Fibroblast of upper back skin (primary cell): Measurements from ENCODE around the gene RCAN1.

ENCODE experiments used
- DNase-seq: peaks from one replicate; pipeline ENCODE4 v3.0.0-alpha.2; 2013

RCAN1 gene

DNA sequence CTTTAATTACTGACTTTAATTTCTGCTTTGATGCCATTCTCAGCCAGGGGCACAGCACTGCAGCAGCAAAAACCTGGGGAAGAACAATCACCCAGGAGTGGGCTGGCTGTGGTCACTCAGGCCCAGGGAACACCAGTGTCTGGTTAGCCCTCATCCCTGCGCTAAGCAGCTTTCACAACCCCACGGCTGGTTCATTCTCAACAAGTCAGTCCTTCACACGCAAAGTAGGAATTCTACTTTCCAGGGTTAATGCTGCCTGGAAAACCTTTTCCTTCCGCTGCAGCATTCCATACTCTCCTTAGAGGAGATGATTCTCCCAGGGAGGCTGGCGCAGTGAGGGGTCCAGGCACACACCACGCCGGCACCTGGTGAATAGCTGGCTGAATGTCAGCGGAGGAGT lies 78.6 kb downstream of the RCAN1 start:
- peak; percentile 72 for DNase-seq

DNA sequence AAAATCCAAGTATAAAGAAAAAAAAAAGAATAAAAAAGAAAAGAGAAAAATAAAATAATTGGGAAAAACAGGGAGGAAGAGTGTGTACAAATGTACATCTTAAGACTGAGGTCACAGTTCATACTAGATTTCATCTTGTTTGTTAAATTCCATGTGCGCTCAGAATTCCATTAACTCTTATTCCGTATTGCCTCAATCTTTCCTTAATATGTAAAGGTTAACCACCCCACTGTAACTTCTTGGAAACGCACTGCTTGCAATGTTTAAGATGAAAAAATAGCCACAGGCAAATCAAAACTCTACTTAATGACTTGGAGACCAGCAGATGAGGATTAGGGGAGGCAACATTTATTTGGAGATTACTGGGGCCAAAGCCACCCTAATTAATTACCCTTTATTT lies 79.0 kb downstream of the RCAN1 start:
- DNase-seq = no peak

DNA sequence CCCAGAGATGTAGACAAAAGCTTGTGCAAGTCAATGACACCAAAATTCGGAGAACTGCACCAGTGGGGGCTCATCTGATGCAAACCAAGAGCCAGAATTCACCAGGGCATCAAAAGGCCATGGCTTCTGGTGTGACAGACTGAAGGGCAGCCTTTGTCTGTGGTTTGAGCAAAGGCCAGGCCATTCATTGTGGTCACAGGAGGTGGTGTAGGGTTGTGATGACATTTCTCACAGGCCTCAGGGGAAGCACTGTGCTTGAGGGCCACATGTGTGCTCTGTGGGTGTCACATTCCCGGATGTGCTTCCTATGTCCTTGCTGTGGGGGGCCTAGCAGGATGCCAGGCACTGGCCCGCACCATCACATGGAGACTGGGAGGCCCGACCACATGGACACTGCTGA lies 80.4 kb downstream of the RCAN1 start:
- DNase-seq = peak; percentile 87

DNA sequence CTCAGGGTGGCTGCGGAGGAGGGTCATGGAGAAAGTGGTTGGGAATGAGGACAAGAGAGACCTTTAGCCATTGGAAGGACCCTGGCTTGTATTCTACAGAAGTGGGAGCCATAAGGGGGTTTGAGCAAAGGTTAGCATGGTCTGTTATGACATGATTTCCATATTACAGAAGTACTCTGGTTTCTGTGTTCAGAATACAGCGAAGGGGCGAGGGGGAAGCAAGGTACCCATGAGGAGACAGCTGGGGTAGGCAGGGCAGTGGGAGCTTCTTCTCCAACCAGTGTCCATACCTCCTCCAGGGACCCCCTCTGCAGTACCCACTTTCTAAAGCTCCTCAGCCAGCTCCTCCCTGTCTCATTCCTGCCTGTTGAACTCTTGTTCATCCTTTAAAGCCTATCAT lies 81.0 kb downstream of the RCAN1 start:
- DNase-seq = no peak

DNA sequence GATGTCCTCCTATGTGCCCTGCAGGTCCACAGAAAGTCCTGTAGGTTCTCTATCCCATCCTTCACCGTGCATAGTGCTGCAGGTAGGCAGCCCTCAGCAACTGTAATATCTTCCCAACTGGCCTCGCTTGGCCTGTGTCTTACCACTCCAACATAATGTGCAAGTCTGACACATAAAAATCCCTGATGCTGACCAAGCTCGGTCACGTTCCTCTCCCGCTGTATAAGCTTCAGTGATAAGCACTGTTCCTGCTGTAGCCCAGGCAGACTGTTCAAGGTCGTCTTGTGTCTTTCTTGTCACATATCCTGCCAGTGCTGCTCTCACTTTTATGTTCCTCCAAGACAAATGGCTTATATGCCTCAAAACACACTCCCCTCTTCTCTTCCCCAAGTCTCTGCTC lies 83.5 kb downstream of the RCAN1 start:
- no peak for DNase-seq

DNA sequence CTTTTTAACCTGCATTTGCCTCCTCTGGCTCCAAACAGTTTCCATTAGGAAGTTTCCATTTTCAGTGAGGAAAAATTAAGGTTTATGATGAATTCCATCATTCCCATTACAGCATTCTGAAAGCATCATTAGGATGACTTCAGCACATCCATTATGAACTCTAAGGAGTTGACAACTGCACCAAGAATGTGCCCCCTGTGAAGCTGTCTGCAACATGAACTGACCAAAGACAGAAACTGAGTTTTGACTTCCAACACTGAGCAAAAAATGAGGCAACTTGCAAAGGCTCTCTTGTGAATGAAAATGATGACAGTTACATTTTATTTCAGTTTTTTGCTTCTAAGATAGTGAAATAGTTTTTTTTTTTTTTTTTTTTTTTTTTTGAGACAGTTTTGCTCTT lies 84.7 kb downstream of the RCAN1 start:
- DNase-seq = peak; percentile 97

DNA sequence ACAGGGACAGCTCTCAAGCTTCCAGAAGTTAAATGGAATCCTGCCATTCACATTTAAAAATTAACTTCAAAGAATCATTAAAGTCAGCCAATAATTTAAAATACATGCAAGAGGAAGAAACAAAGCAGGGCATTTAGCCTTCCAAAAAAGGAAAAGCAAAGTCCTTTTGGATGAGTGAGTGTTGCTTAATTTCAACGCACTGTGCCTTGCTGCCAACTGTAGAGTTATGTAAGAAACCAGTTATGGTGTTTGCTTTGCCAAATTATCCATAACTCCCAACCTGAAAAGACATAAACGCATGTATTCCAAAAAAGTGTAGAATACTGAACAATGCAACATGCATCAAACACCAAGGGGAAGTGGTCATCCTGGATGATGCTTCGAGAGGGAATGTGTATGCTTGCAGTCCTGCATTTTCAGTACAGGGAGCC lies 86.8 kb downstream of the RCAN1 start:
- DNase-seq = peak; percentile 66

DNA sequence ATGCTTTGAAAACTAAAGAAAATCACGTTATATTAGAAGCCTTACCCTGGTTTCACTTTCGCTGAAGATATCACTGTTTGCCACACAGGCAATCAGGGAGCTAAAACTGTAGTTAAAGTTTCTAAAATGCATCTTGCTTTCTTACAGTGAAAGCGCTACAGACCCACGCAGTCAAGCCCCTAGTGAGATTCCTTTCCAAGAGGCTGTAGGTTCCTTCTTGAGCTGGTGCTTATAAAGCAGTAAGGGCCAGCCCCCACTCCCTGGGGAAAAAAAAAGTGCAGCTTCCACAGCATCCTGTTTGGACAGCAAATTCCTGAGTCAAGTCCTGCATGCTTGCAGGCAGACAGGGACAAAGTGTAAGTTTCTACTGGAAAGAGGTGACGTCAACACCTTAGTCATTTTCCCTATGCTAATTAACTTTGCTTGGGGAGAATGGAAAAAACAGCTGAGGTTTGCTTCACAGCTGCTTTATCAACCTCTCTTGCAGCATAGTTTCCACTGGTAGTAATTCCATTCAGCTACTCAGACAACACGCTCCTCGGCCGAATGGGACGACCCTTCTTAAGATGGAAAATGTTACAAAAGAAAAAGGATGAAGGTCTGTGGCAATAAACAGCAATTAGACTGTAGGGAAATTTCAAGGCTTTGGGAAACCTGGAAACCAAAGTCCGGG lies 88.2 kb downstream of the RCAN1 start:
- DNase-seq = peak; percentile 100

DNA sequence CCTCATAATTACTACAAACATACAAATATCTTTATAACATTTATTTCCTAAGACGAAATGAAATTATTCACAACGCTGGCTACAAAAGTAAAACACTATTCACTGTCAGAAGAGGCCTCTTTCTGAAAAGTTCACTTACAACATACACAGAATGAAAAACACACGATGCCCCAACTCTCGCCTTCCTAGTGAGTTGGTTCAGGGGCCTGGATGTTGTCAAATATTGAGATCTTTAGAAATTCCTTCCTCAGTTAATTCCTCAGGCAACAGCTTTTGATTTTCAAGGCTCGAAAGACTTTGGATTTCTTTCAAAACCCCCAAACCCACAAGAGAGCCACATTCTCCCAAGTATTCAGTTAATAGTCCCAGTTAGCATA lies 88.7 kb downstream of the RCAN1 start:
- DNase-seq = no peak

DNA sequence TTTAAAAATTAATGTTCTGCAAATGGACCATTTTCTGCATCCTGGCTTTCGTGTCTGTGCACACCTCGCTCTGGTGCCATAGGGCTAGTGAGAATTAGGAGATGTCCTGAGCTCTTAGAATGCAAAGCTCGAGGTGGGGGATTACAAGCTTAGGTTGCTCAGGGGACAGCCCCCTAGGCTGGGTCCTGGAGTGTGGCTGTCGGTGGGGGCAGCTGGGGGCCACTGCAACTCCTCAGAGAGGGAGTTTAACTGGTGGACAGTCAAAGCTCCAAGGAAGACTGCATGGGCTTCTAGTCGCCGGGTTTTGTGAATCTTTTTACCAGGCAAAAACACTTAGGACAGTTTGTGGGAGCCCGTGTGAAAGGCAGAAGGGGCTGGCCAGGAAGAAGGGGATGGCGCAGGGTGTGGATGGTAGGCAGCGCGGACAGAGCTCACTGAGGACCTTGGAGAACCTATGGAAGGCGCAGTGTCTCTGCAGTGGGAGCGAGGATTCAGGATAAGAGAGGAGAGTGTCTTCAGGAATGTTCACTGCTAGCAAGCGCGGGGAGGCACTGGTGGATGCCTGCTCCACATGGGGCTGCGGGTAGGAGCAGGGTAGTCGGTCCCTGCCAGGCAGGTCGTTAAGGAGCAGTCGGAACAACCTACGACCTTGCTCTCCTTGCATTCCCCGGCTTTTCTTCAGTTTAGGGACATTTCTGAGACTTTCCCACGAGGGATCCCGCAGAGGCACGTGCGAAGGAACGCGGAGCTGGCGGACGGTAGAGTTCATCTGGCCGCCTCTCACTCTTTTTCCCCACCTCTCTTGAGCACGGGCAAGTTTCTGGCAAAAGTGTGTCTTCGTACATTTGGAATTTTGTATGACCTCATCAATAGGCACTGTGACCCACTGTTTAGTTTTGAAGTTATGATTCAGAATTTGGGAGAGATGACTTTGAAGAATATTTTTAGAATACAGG lies 90.0 kb downstream of the RCAN1 start:
- peak; percentile 70 for DNase-seq

DNA sequence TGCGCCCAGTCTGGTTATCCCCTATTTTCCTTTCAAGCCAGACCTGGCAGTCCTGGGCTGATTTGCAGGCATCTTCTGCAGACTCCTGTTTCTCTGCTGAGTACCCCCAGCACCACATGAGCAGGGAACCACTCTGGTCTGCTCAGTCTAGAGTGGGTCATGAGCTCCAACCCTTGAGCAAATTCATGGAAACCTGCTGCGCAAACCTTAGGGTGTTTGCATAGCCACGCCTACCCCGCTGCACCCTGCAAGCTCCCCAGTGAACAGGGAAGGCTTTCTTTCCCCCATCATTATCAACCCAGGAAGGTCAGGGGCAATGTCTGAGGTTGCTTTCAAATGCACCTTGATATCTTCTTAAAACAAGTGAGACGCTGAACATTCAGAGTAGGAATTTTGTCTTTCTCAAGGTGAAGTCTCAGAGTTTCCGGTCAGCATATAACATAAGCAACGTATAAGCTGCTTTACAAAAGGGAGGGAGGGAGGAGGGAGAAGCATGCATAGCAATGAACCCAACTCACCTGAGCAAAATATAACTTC lies 91.8 kb downstream of the RCAN1 start:
- no peak for DNase-seq

DNA sequence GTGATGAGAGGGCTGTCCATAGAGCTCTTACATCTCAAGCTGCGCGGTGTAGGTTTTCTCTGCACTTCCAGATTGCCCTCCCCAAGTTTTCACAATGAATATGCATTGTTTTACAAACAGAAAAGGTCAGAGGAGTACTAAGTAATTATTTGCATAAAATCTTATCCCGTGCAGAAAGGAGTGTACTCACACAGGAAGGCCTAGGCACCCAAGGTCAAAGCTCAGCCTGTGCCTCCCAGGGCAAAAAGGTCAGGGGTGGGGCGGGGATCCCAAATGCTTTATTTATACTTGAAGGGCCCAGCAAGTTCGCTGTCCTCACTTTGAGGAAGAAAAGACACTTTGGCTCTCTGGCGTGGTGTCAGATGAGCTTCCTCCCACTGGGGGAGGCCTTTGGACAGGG lies 92.6 kb downstream of the RCAN1 start:
- DNase-seq = no peak

DNA sequence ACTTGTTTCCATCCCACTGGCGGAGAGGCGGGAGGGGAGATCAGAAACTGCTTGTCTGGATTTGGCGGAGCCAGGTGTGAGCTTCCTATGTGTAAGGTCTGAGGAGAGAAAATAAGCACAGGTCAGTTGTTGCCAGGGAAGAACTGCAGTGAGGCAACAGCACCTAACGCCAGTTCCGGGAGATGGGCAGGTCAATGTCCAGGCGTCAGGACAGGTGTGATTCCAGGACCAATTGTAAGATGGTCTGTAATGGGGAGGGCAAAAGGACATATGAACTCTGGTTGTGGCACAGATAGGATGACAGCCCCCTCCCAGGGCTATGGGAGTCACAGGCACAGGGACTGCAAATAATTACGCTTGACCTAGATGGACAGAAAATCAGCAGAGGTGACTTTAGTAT lies 93.4 kb downstream of the RCAN1 start:
- DNase-seq = no peak

DNA sequence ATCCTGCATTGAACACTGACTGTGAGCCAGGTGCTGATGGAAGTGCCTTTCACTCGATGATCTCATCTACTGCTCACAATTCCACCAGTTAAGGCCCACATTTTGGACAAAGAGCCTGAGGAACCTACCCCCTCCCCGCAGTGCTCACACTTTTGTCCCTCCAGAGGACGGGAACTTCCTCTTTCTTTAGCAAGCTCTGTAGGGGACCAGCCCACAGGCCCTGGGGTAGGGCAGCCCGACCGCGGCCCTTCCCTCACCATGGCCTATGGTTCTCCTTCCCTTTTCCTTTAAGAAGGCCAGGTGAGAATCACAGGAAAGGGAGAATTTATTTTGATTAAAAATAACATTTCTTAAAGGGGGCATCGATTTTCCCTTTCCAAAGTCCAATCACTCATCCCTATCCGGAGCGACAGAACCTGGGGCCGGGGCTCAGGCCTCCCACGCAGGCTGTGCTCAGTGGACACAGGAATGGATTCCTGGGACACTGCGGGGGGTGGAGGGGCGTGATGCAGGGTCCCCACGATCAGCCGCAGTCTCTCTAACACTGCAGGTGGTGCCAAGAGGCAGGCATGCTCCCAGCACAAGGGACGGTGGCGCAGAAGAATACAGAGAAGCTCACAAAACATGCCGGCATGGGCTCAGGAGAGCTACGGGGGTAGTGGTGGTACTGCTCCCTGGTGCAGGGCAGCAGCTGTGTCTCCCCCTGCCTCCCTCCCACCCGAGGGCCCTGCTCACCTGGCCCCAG lies 94.0 kb downstream of the RCAN1 start:
- no peak for DNase-seq

DNA sequence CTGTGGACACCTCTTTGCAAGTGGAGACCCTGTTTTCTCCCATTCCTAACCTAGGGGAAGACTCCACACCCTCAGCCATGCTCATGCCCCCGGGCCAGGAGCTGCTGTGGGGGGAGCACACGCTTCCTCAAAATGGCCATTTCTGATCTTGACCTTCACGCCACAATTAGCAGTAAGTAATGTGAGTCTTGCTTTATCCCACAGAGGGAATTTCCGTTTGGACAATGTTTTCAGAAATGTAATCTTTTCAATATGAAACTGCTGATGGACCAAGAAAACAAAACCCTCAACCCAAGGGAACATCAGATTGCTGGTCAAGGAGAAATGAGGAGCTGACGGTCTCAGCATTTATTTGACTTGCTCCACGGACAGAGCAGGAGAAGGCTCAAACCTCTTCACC lies 94.6 kb downstream of the RCAN1 start:
- no peak for DNase-seq

DNA sequence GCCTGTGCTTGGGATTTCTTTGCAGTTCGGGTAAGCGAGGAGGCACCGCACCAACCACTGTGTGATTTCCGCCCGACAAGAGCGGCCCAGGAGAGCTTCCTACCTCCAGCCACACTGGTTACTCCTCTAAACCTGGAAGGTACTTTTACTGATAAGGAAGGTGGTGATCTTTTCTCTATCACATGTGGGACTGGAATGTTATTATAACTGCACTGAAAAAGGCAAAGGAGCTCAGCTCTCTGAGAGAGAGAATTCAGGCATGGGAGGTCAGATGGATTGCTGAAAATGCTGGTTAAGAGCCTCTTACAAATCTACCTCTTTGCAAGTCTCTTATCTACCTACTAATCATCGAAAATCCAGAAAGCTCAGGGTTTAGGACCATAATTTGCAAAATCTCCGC lies 95.2 kb downstream of the RCAN1 start:
- DNase-seq = no peak

DNA sequence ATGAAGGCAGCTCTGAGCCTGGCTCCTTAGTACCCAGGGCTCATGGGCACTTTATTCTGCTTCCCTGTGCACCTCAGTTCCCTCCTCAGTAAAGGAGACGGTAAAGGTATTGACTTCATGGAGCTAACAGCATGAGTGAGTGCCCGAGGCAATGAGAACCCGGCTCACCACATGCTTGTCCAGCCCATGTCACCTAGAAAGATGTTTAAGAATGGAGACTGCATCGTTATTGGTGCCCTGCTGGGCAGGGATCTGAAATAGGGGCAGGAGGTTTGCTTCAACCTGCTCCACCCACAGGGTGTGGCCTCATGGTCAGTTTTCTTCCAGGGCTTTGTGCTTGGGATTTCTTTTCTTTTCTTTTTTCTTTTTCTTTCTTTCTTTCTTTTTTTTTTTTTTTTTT lies 95.9 kb downstream of the RCAN1 start:
- no peak for DNase-seq

DNA sequence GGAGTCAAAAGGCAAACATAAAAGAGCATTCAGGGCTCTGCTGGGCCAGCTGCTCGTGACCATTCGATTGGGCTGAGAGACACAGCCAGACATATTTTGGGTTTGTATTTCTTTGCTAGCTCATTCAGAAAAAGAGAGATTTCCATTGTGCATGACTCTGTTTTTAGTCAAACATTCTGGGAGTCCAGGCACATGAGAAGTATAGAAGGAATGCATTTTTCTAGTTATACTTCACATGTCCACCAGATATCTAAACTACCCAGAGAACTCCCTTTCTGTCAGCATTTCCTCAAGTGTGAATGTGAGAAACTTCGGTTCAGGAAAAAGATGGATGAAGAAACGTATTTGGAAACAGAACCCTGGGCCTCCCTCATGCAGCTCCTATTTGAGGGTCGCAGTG lies 96.6 kb downstream of the RCAN1 start:
- no peak for DNase-seq

DNA sequence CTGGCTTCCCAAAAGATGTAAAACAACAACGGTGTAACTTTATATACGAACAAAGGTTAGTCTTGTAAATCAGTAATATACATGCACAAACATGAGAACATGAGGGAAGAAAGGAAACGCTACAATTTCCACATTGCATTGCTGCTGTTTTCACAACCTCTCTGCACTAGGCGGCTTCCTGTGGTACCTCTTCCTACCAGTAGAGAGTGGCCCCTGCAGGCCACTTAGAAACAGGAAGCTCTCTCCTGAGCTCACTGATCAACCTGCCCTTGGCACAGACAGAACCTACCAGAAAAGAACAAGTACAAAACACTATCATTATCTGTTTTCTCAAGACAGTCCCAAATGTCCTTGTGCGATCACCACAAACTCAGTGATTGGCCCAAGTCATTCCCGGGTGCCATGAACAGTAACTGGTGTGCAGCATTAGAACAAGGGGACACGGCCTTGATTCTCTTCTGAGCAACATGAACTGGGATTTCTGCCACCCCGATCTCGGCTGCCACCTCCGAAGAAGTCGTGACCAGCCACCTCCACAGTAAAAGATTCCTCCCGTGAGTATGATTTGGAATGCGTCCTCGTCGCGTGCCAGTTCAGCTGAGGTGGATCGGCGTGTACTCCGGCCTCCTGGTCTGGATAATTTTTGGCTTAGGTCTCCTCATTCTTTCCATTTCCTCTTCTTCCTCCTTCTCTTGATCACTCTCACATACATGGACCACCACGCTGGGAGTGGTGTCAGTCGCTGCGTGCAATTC lies 97.2 kb downstream of the RCAN1 start:
- no peak for DNase-seq

DNA sequence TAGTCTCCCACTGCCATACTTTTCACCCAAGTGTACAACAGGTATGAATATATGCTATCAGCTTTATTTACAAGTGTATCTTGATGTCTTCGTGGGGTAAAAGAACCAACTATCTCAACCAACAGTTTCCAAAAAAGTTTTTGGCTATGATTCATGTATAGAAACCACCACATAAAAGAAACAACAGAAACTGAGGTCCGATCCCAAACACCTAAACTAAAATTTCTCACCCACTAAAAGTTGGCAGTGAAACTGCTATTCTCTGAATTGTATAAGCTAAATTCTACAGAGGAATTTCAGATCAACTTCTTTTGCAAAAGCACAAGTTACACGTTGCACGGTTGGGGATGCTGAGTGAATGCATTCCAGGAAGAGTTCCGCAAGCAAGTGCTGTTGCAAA lies 97.9 kb downstream of the RCAN1 start:
- no peak for DNase-seq

DNA sequence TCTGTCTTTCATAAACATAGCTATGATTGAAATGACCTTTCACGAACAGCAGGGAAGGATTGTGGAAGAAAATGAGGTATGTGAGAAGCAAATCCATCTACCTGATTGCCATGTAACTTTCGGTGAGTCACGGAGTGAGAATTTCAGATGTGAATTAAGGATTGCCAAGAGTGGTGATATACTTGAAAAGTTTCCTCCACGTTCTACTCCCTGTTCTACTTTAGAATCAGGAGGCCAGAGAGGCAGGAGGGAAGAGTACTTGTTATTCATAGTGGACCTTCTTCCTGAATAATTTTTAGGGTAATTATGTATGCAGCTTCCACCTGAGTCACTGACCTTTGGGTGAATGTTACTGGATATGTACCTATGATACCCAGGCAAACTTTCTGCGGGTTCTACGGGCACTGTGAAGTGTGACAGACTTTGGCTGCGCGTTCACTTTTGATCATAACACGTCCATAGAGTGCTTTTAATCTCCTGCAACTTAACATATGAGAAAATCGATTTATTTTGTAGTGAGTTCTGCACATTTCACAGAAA lies 100.3 kb downstream of the RCAN1 start:
- DNase-seq = no peak

DNA sequence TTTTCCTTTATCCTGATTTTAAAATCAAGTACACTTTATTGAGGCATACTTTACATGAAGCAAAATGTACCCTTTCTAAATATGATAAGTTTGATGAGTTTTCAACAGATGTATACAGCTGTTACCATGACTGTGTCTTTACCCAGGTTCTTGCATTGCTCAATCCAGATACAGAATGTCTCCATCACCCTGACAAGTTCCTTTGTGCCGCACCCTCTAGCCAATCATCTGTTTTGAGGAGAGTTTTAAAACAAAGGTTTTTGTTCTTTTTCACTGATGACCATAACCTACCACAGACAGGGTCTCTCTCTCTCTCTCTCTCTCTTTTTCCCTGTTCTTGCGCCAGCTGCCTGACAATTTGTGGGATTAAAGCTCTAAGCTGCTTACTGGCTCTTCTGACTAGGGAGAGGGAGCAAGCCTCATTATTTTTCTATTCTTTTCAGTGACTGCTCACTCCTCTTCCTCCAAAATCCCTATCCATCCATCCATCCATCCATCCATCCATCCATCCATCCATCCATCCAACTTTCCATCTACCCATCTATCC lies 101.7 kb downstream of the RCAN1 start:
- no peak for DNase-seq
